Left hindlimb (tissue), 1 donor: ENCODE results near the gene TMEM40.
"Not testable (repeated sequence)": the region's sequence is repeated elsewhere in the genome, so short reads cannot be mapped to it uniquely, and the experiment has no call there.

Source experiments
- DNase-seq: peaks from one replicate; pipeline ENCODE4 v3.0.0-alpha.2; 2018

TMEM40 gene

DNA sequence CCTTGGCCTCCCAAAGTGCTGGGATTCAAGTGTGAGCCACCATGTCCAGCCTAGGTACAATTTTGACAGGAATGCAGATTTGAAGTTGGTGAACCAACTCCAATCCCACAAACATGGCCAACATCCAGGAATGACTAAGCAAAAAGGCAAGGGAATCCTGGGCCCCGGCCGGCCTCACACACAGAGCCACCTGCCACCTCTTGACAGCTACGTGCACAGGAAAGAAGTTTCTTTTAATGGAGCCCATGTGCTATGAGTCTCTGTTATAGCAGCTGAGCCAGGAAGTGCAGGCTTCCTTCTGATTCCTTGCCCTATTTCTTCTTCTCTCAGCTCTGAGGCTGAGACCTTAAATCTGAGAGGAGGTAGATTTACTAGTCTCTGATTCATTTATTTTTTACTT is 8.8 kb downstream of the TMEM40 start:
- DNase-seq = no peak

DNA sequence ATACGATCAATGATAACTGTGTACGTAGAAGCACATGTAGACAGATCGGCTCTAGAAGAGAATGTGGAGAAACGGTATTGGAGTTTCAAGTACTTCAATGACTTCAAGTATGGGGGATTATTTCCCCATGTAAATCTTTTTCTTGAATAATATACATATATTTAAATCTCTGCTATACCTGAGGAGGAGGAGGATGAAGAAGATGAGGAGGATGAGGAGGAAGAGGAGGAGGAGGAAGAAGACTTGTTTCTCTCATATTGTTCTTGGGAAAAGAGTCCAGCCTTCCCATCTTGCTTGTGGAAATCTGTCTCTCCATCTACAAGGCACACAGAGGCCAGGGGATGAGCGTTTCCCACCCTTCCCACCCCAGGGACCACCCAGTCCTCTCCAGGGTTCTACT is 10.6 kb downstream of the TMEM40 start:
- no peak for DNase-seq

DNA sequence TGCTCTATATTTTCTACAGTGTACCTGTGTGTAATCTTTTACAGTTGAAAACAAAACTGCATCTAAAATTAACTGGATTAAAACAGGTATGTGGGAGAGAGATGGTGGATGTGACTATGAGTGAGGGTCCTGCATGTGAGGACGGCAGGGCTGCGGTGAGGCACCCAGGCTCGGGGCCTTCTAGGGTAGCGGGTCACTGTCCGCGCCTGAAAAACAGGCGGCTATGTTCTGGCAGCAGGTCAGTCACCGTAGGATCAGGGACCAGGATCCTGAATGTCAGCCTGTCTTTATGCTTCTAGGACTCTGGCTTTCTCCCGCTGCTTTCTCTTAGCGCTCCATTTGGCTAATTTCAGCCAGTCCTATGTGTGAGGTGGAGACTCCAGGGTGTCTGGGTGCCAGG is 12.6 kb downstream of the TMEM40 start:
- DNase-seq = no peak

DNA sequence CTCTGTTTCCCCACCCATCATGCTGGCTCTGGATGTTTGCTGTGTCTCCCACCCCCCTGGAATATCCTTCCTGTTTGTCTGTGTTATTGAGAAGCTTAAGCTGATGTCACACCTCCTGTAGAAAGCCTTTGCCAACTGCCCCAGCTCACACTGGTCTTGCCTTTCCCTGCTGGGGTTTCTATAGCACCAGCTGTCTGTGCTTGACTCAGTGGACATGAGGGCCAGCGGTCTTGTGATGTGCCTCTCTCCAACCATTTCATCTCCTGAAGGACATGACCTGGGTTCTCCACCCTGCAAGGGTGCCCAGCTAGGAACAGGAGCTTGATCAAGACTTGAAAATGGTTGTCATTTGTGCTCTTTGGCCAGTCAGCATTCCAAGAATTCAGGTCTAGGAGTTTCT is 14.7 kb downstream of the TMEM40 start:
- no peak for DNase-seq

DNA sequence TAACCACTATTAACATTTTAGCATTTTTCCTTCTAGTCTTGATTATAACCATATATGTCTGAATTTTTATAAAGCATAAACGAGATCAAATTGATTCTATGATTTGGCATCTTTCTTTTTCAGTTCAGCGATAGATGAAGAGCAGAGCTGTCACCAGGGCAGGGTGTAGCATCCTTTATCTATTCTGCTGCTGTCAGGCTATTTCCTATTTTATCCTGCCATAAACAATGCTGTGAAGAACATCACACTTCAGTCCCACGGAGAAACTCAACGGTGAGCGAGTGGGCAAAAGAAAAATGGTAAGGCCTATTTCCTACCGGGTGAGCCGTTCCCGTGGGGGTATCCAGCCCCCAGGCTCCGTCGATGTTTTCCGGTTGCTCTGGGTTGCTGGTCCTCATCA is 15.5 kb downstream of the TMEM40 start:
- DNase-seq = no peak

DNA sequence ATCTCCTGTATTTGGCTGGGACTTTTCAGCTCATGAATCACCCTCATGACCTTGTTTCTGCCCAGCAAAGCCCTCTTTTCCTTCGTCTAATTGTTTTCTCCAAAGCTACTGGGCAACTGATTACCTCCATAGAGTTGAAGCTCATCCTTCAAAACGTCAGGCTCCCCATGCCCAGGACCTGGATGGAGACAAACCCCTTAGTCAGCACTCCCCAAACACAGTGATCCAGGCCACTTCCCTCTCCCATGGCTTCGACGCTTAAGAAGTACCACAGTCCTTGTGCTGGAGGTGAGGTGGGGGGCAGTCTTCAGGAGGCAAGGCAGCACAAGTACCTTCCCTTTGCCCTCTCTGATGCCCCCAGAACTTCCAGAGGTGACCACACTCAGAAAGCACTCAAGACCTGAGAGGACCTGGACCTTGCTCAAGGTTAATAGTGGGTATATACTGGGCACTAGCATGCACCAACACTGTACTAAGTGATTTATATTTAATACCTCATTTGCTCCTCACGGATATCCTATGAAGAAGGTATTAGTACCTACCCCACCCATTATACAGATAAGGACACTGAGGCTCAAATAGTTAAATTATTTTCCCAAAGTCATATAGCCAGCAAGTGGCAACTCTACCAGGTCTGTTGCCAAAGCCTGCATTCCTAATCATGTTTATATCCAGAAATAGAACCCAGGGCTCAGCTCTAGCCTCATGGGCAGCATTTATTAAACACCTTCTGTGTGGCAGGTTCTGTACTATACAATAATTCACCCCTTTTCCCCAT is 16.5 kb downstream of the TMEM40 start:
- no peak for DNase-seq

DNA sequence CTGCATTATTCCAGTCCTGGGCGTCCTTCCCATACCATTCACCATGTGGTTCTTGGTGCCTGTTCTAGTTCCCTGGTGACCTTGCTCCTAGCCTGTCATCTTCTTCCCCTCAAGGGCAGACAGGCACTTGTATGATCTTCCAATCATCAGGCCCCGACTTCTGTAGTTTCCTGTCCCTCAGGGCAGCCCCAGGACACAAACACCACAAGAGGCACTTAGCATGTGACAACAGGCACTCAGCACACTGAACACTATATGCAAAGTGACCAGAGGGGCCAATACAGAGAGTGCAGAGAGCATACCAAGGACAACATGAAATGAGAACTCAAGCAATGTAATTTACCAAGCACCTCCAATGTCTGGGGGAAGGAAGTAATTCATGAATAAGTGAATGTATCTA is 17.9 kb downstream of the TMEM40 start:
- DNase-seq = no peak

DNA sequence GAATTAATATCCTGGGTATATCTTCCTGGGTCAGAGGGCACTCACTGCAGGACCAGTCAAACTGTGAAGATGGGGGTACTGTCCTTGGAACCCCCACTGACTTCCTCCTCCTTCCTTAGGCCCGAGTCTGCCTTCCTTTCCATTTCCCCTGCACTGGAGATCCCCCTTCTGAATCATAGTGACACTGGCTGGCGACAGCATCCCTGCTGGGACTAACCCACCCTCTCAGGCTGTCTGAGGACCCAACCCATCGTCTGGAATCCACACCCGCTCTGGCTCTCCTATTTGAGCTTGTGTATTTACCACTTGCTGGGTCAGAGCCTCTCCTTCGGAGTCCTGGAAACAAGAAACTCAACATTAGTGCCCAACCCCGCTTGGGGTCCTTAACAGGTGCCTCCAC is 21.2 kb downstream of the TMEM40 start:
- no peak for DNase-seq

DNA sequence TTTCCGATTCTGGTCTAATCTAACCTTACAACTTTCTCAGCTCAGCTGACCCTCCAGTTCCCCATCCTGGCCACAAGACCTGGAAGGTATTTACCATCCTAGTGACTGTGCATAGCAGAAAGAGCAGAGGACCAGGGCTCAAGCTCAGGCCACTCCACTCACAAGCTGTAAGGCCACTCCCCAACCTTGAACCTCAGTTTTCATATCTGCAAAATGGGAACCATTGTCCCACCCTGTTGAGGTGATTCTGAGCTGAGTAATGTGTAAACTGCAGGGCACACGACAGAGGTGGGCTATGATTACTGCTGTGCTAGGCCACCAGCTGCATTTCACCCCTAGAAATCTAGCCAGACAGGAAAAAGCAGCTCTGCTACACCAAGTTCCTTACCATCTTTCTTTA is 21.7 kb downstream of the TMEM40 start:
- DNase-seq = no peak

DNA sequence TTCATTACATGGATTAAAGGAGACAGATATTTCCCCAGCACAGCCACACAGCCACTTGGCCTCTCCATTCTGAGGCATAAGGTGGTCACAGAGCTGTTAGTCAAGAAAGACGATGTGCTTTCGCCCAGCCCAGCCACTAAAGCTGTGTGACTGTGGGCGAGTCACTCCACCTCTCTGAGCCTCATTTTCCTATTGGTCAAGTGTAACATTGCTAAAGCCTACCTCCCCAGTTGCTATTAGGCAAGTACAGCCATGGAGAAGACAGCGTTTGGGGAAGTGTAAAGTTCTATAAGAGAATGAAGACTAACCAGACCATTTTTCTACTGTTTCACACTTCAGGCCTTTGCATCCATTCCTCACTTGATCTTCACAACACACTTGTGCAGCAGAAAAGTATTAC is 24.1 kb downstream of the TMEM40 start:
- DNase-seq = no peak

DNA sequence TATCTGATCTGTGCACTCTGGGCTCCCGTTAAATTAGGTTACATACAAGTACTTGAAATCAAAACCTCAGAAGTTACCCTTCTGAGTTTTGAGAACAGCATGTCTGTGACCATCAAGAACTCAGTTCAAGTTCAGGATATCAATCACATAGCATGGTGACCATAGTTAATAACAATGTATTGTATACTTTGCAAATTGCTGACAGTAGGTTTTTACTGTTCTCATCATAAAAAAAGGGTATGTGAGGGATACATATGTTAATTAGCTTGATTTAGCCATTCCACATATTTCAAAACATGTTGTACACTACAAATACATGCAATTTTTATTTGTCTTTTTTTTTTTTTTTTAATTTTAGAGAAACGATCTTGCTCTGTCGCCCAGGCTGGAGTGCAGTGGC is 25.5 kb downstream of the TMEM40 start:
- DNase-seq = no peak

DNA sequence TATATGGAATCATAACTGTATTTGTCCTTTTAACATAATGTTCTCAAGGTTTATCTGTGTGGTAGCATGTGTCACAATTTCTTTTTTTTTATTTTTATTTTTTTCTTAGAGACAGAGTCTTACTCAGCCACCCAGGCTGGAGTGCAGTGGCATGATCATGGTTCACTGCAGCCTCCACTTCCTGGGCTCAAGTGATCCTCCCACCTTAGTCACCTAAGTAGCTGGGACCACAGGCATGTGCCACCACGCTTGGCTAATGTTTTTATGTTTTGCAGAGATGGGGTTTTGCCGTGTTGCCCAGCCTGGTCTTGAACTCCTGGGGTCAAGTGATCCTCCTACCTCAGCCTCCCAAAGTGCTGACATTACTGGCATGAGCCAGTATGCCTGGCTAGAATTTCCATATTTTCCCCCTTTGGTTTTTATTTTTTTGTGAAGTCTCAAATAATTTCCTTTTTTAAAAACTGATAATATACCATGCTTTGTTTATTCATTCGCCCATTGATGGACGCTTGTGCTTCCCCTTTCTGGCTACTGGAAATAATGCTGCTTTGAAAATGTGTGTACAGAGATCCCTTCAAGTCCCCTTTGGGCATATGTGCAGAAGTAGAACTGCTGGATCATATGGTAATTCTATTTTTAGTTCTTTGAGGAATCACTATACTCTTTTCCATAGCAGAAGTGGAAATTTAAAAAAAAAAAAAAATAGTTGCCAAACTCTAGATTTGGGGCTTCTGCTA is 28.4 kb downstream of the TMEM40 start:
- no peak for DNase-seq

DNA sequence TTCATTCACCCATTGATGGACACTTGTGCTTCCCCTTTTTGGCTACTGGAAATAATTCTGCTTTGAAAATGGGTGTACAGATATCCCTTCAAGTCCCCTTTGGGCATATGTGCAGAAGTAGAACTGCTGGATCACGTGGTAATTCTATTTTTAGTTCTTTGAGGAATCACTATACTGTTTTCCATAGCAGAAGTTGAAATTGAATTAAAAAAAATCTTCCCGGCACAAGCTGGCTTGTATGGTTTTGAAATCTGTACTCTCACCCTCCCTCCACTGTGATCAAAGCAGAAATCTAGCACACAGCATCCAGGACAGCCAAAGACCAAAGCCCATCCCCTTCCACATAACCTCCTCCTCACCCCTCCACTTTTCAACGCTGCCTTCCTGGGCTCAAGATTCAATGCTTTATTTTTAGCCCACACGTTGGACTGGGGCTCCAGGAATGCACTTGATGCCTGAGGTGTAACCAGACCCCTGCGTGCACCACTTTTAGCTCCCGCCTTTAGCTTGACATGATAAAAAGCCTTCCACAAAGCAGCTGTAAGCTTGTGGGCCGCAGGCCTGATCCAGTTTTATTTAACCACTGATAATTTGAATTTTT is 29.9 kb downstream of the TMEM40 start:
- peak; percentile 68 for DNase-seq

DNA sequence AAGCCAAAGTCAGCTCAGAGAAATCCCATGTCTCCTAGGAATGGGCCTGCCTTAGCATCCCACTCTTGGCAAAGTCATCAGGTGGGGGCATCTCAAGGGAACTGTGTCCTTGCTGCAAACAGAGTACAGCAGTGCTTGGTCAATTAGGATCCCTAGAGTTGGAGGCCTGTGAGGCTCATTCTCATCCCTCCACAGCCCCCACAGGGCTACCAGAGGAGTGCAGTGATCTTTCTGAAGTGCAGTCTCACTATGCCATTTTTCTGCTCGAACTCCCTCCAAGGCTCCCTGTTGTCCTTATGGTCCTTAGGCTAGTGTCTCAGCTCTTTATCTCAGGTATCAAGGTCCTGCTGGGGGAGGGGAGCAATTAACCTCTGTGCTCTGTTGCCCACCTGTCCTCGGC is 31.1 kb downstream of the TMEM40 start:
- DNase-seq = no peak

DNA sequence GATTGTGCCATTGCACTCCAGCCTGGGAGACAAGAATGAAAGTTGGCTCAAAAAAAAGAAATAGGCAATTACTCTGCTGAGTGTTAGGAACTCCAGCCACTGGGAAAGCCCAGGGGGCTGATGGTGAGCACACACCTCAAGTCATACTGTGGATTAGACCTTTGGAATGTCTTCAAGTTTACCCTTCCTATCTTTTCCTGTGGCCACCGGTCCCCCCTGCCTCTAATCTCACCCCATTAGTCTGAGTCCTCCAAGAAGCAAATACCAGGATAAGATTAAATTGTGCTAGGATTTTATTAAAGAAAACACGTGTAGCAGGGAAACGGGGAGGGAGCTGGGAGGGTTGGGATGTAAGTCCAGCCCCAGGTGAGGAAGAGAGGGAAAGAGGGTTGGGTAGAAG is 31.6 kb downstream of the TMEM40 start:
- DNase-seq = no peak

DNA sequence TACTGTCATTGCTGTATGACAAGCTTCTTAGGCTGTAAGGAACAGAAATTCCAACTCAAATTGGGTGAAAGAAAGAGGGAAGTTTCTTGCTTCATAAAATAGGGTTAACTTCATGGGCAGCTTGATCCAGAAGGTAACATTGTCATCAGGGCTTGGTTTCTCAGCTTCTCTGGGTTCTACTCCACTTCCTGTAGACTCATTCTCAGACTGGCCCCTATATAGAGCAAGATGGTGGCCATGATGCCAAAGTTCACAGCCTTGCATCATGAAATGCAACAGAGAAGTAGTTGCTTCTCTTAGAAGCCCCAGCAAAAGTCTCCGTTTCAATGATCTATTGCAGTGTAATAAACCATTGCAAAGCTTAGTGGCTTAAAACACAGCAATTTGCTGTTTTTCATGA is 33.6 kb downstream of the TMEM40 start:
- no peak for DNase-seq

DNA sequence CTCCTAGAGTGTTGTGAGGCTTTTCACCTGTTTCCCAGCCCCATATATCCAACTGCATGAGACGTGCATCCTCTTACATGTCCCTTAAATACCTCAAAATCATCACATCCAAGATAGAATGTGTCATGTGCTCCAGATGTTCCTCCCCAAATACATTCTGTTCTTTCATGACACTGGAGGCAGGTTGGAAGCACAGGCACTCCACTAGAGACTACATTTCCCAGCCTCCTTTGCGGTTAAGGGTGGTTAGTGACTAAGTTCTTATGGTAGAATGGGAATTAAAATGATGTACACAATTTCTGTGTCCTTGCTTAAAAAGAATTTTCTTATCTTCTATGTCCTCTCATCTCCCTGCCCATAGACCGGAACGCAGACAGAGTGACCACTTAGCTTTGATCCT is 34.3 kb downstream of the TMEM40 start:
- DNase-seq = no peak

DNA sequence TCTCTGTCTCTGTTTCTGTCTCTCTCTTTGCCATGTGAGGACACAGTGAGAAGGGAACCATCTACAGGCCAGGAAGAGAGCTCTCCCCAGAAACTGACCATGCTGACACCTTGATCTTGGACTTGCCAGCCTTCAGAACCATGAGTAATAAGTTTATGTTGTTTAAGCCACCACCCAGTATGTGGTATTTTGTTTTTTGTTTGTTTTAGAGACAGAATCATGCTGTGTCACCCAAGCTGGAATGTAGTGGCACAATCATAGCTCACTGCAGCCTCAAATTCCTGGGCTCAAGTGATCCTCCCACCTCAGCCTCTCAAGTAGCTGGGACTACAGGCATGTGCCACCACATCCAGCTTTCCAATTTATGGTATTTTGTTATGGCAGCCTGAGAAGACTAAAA is 35.7 kb downstream of the TMEM40 start:
- not testable (repeated sequence) for DNase-seq

DNA sequence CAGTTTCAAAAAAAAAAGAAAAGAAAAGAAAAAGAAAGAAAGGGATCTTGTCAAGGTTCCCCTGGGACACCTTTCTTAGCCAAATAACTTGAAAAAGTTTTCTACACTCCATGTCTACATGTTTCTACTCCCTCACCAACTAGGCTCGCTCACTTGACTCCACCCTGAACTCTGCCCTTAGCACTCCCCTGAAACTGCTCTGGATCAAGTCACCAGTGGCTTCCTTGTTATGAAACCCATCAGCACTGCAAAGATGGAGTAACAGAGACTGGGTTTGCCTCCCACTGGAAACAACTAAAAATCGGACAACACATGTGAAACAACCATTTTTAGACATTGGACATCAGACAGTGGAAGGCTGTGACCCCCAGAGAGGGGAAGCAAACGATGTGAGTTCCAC is 36.8 kb downstream of the TMEM40 start:
- DNase-seq = no peak

DNA sequence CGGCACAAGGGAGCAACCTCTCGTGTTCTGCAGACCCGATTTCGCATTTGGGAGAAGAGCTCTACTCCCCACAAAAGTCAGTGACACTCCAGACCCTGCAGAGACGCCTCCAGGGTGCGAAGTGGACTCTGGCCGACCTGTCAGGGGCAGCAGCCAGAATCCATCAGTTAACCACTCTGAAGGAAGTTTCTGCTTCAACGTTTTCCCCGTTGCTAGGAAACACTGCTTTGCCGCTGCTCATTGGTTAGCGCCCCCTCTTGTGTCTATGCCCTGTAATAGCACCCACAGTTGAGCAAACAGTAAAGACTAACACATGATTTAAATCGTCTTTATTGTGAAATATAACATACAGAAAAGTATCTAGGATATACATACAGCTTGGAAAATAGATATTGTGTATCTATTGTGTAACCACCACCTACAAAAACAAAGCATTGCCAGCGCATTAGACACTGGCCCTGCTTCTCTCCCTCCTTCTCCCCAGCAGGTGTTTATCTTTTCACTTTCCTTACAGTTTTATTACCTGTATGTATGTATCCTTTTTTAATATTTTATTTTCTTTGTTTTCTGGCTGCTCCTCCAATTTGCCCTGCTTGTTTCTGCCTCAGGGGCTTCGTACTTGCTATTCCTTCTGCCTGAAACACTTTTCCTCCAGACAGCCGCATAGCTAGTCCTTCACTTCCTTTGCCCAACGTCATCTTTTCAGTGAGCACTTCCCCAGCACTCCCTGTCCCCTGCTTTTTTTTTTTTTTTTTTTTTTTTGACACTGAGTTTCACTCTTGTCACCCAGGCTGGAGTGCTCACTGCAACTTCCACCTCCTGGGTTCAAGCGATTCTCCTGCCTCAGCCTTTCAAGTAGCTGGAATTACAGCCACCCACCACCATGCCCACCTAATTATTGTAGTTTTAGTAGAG is 38.8 kb downstream of the TMEM40 start:
- peak; percentile 89 for DNase-seq

DNA sequence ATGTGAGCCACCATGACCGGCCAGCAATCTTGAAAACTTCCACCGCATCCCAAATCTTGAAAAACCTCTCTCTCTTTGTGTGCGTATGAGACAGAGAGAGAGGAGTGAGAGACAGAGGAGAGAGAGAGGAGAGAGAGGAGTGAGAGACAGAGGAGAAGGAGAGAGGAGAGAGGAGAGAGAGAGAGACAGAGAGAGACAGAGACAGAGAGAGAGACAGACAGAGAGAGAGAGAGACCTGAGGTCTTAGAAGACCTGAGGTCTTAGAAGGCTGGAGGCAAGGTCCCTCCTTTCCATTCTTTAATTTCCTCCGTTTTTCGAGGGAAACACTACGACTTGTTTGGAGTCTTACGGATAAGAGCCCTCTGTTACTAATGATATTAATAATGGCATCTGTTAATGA is 39.5 kb downstream of the TMEM40 start:
- DNase-seq = no peak

DNA sequence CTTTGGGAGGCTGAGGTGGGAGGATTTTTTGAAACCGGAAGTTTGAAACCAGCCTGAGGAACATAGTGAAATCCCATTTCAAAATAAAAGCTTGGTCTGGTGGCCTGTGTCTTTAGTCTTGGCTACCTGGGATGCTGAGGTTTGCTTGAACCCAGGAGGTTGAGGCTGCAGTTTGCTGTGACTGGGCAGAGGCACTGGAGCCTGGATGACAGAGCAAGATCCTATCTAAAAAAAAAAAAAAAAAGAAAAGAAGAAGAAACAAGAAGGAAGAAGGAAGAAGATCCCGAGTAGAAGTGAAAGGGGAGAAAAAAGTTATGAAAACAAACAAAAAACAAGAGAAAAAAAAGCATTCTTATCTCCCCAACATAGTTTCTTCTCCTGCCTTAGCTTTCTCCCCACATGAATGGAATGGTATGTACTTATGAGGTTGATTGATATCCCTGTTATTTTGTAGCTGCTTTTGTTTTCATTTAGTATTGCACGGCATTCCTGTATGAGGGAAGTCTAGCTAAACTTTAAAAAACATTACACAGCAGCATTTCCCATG is 42.4 kb downstream of the TMEM40 start:
- DNase-seq = no peak

DNA sequence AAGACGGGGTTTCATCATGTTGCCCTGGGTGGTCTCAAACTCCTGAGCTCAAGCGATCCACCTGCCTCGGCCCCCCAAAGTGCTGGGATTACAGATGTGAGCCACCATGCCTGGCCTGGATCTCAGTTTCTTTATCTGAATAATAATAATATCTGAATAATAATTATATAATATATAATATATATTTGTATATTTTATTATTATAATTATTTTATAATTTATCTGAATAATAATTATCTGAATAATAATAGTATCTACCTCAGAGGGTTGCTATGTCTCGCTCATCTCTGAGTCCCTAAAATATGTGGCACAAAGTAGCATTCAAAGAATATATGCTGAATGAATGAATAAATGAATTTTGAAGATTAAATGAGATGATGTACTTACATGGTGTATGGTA is 44.8 kb downstream of the TMEM40 start:
- DNase-seq = no peak
